H1 (cell line): ENCODE results near the gene AEBP1. TPM values are rescaled to one million over a fixed set of nuclear protein-coding genes. Genes with fewer than 3 reads are reported as not detected.

Experiments used
- CTCF ChIA-PET: fragments of 300-600 bp; sonication (Branson Sonifier 250); formaldehyde crosslinking; loops from one replicate; lab custom pipeline; 2021; ENCODE audit not compliant: partially characterized antibody; lab: Charles Lee
- POLR2A ChIA-PET: fragments of 300-600 bp; sonication (Branson Sonifier 250); formaldehyde crosslinking; loops from one replicate; lab custom pipeline; 2021; ENCODE audit warnings: inconsistent platforms; ENCODE audit not compliant: partially characterized antibody; lab: Charles Lee
- DNase-seq, 2 experiments: peaks; one replicate each; pipeline versions ENCODE4 v3.0.0 to v3.0.0-alpha.2; 2010 to 2022; ENCODE audit warnings: low spot score in 2 of 2, low read depth in 1 of 2, mixed read lengths in 1 of 2
- FAIRE-seq: peaks from 2 replicates; lab custom pipeline; 2011; peaks lifted over from hg19 to GRCh38; lab: Jason Lieb, UNC
- H2AFZ ChIP-seq: 2 replicates; pipeline ENCODE4 v1.8.1; 2012; ENCODE audit warnings: low read length, inconsistent platforms
- H2AK5ac ChIP-seq: 2 replicates; pipeline ENCODE4 v1.6.1; 2013; ENCODE audit warnings: low read depth, low read length
- H2BK120ac ChIP-seq: replicated peaks from 2 replicates; pipeline ENCODE3; 2013; ENCODE audit warnings: low read depth, low read length, inconsistent platforms
- H2BK12ac ChIP-seq: 2 replicates; pipeline ENCODE4 v1.6.1; 2013; ENCODE audit warnings: low read depth, low read length
- H2BK15ac ChIP-seq: 2 replicates; pipeline ENCODE4 v1.6.1; 2013; ENCODE audit warnings: low read length
- H2BK20ac ChIP-seq: 2 replicates; pipeline ENCODE4 v1.6.1; 2013; ENCODE audit warnings: low read length
- H2BK5ac ChIP-seq: 2 replicates; pipeline ENCODE4 v1.6.1; 2013; ENCODE audit warnings: low read depth, low read length
- H3K14ac ChIP-seq: 2 replicates; pipeline ENCODE4 v1.6.1; 2013; ENCODE audit warnings: inconsistent platforms; ENCODE audit not compliant: insufficient read length
- H3K18ac ChIP-seq: 2 replicates; pipeline ENCODE4 v1.6.1; 2013; ENCODE audit warnings: low read length; ENCODE audit errors: extremely low read depth
- H3K23ac ChIP-seq: 2 replicates; pipeline ENCODE4 v1.6.1; 2013; ENCODE audit warnings: inconsistent platforms; ENCODE audit not compliant: insufficient read length
- H3K23me2 ChIP-seq: 2 replicates; pipeline ENCODE4 v1.6.1; 2013; ENCODE audit warnings: low read depth, low read length
- H3K27ac ChIP-seq: 2 replicates; pipeline ENCODE4 v1.6.1; 2011; ENCODE audit warnings: low read depth, low read length, inconsistent platforms
- H3K27me3 ChIP-seq, 4 experiments: replicated peaks in 1 of 4; 1 replicate in 1 of 4; 2 replicates in 3 of 4; pipeline versions ENCODE4 v1.6.1 to v1.8.1; 2011 to 2013; ENCODE audit warnings: low read length in 3 of 4, mild to moderate bottlenecking in 3 of 4, inconsistent platforms in 2 of 4, mixed read lengths in 2 of 4, moderate library complexity in 1 of 4; ENCODE audit not compliant: control insufficient read depth in 3 of 4, insufficient read depth in 3 of 4; ENCODE audit errors: extremely low read depth in 1 of 4
- H3K36me3 ChIP-seq, 4 experiments: 2 replicates each; pipeline versions ENCODE4 v1.6.1 to v1.8.1; 2011 to 2013; ENCODE audit warnings: mild to moderate bottlenecking in 4 of 4, low read length in 3 of 4, moderate library complexity in 2 of 4, control low read depth in 1 of 4, inconsistent platforms in 1 of 4; ENCODE audit not compliant: insufficient read depth in 4 of 4, control insufficient read depth in 2 of 4
- H3K4ac ChIP-seq: replicated peaks from 2 replicates; pipeline ENCODE3; 2013; ENCODE audit warnings: low read length, low read depth, mixed read lengths, inconsistent platforms; ENCODE audit not compliant: insufficient read length
- H3K4me1 ChIP-seq, 4 experiments: replicated peaks in 1 of 4; 1 replicate in 1 of 4; 2 replicates in 3 of 4; pipeline versions ENCODE4 v1.6.1 to v1.8.1; 2011 to 2013; ENCODE audit warnings: low read length in 3 of 4, inconsistent platforms in 2 of 4, mixed read lengths in 1 of 4; ENCODE audit not compliant: insufficient read depth in 4 of 4, control insufficient read depth in 3 of 4
- H3K4me2 ChIP-seq, 2 experiments: 2 replicates each; pipeline versions ENCODE4 v1.6.1 to v1.8.1; 2011 to 2013; ENCODE audit warnings: low read depth in 2 of 2, low read length in 2 of 2, control low read depth in 1 of 2, inconsistent platforms in 1 of 2, mild to moderate bottlenecking in 1 of 2; ENCODE audit not compliant: insufficient read depth in 1 of 2
- H3K4me3 ChIP-seq, 4 experiments: fragments of 200-600, 300-600 bp in 1 of 4; sonication (generic), shearing (Covaris generic), sonication (Bioruptor Twin) in 1 of 4; 2 replicates each; pipeline versions ENCODE4 v1.5.1 to v1.8.1; 2011 to 2016; ENCODE audit warnings: low read length in 4 of 4, low read depth in 3 of 4, control low read depth in 2 of 4, inconsistent platforms in 2 of 4, mild to moderate bottlenecking in 2 of 4, mixed read lengths in 1 of 4, moderate library complexity in 1 of 4; ENCODE audit not compliant: insufficient read depth in 2 of 4; ENCODE audit errors: extremely low read depth in 1 of 4
- H3K56ac ChIP-seq: replicated peaks from 2 replicates; pipeline ENCODE3; 2013; ENCODE audit warnings: low read depth, mild to moderate bottlenecking, mixed read lengths, low read length, inconsistent platforms; ENCODE audit not compliant: insufficient read length
- H3K79me1 ChIP-seq: 2 replicates; pipeline ENCODE4 v1.6.1; 2013; ENCODE audit warnings: low read depth, low read length, control low read depth
- H3K79me2 ChIP-seq, 2 experiments: 2 replicates each; pipeline versions ENCODE4 v1.6.1 to v1.8.1; 2012 to 2013; ENCODE audit warnings: low read length in 2 of 2, mild to moderate bottlenecking in 2 of 2, inconsistent platforms in 1 of 2; ENCODE audit not compliant: insufficient read depth in 2 of 2, control insufficient read depth in 1 of 2
- H3K9ac ChIP-seq, 4 experiments: replicated peaks in 1 of 4; 1 replicate in 1 of 4; 2 replicates in 3 of 4; pipeline versions ENCODE4 v1.6.1 to v1.8.1; 2011 to 2013; ENCODE audit warnings: low read depth in 3 of 4, low read length in 3 of 4, control low read depth in 2 of 4, mild to moderate bottlenecking in 2 of 4, moderate library complexity in 2 of 4, inconsistent platforms in 1 of 4; ENCODE audit errors: extremely low read depth in 1 of 4
- H3K9me3 ChIP-seq, 2 experiments: 2 replicates each; pipeline versions ENCODE4 v1.6.1 to v1.8.1; 2012 to 2013; ENCODE audit warnings: mild to moderate bottlenecking in 2 of 2, moderate library complexity in 2 of 2, control low read depth in 1 of 2, inconsistent platforms in 1 of 2, low read depth in 1 of 2, low read length in 1 of 2, mixed read lengths in 1 of 2; ENCODE audit not compliant: insufficient read depth in 2 of 2
- H4K20me1 ChIP-seq, 2 experiments: replicated peaks in 1 of 2; 2 replicates each; pipeline versions ENCODE3 to v1.8.1; 2011 to 2013; ENCODE audit warnings: inconsistent platforms in 2 of 2, low read length in 2 of 2, mild to moderate bottlenecking in 1 of 2; ENCODE audit not compliant: insufficient read depth in 2 of 2, control insufficient read depth in 1 of 2
- H4K5ac ChIP-seq: 2 replicates; pipeline ENCODE4 v1.6.1; 2013; ENCODE audit warnings: low read length, low read depth, mixed read lengths, inconsistent platforms; ENCODE audit not compliant: insufficient read length
- H4K8ac ChIP-seq: 2 replicates; pipeline ENCODE4 v1.8.0; 2013; ENCODE audit warnings: mild to moderate bottlenecking, moderate library complexity, low read length, inconsistent platforms; ENCODE audit not compliant: insufficient read depth; ENCODE audit errors: extremely low read depth
- H4K91ac ChIP-seq: replicated peaks from 2 replicates; pipeline ENCODE3; 2013; ENCODE audit warnings: low read length, mixed read lengths, inconsistent platforms; ENCODE audit not compliant: insufficient read length
- CHD2 ChIP-seq: IDR thresholded peaks from 2 replicates; pipeline ENCODE4 v1.6.1; 2012; ENCODE audit warnings: low read length, improper control_type of control experiment
- CTCF ChIP-seq, 3 experiments: IDR thresholded peaks; 1 replicate in 2 of 3; 2 replicates in 1 of 3; pipeline versions ENCODE4 v1.5.1 to v1.6.1; 2011; ENCODE audit warnings: low read length in 3 of 3, mild to moderate bottlenecking in 3 of 3, inconsistent platforms in 2 of 3, low read depth in 1 of 3, moderate library complexity in 1 of 3; ENCODE audit not compliant: insufficient read depth in 1 of 3; ENCODE audit errors: control extremely low read depth in 1 of 3
- EP300 ChIP-seq, 2 experiments: IDR thresholded peaks; 1 replicate in 1 of 2; 2 replicates in 1 of 2; pipeline ENCODE4 v1.6.1; 2011 to 2012; ENCODE audit warnings: low read depth in 2 of 2, low read length in 2 of 2, mild to moderate bottlenecking in 2 of 2, borderline replicate concordance in 1 of 2, inconsistent platforms in 1 of 2, moderate library complexity in 1 of 2
- HDAC2 ChIP-seq, 2 experiments: fragments of 300-600 bp in 1 of 2; sonication (generic) in 1 of 2; IDR thresholded peaks; 2 replicates each; pipeline ENCODE4 v1.6.1; 2011 to 2012; ENCODE audit warnings: low read depth in 2 of 2, low read length in 2 of 2, mild to moderate bottlenecking in 2 of 2, moderate library complexity in 2 of 2, borderline replicate concordance in 1 of 2, inconsistent platforms in 1 of 2
- RAD21 ChIP-seq, 2 experiments: IDR thresholded peaks in 1 of 2; conservative IDR thresholded peaks in 1 of 2; 2 replicates each; pipeline ENCODE4 v1.6.1; 2011; ENCODE audit warnings: low read depth in 2 of 2, low read length in 2 of 2, improper control_type of control experiment in 1 of 2, inconsistent platforms in 1 of 2, mild to moderate bottlenecking in 1 of 2, moderate library complexity in 1 of 2
- RFX5 ChIP-seq: IDR thresholded peaks from 2 replicates; pipeline ENCODE4 v1.6.1; 2011; ENCODE audit warnings: low read depth, low read length, improper control_type of control experiment, borderline replicate concordance
- SRF ChIP-seq: IDR thresholded peaks from 2 replicates; pipeline ENCODE4 v1.6.1; 2011; ENCODE audit warnings: mild to moderate bottlenecking, low read depth, low read length, moderate library complexity
- TAF1 ChIP-seq: IDR thresholded peaks from 2 replicates; pipeline ENCODE4 v1.6.1; 2011; ENCODE audit warnings: mild to moderate bottlenecking, low read depth, low read length
- TEAD4 ChIP-seq: IDR thresholded peaks from 2 replicates; pipeline ENCODE4 v1.6.1; 2012; ENCODE audit warnings: low read depth, low read length, inconsistent platforms, mixed read lengths
- WGBS, 2 experiments: shearing (Covaris generic) in 1 of 2; methylation state at CpG; one replicate each; pipeline versions ENCODE4 v1.1.6 to v1.1.7; 2013 to 2015; ENCODE audit warnings: low lambda C conversion rate in 2 of 2, mixed read lengths in 2 of 2, inconsistent platforms in 1 of 2, low coverage in 1 of 2, missing lambda C conversion rate in 1 of 2; ENCODE audit not compliant: insufficient replicate concordance in 2 of 2, insufficient coverage in 1 of 2, insufficient read length in 1 of 2; ENCODE audit errors: extremely low coverage in 1 of 2, missing lambda C conversion rate in 1 of 2; 5-methylcytosine and 5-hydroxymethylcytosine counted together
- polyA plus RNA-seq, 7 experiments: library from polyadenylated mRNA; depleted of rRNA in 3 of 7; stranded (reverse) in 5 of 7; unstranded in 2 of 7; fragments of >200 nt in 5 of 7; fragments of 200-250 nt in 2 of 7; gene quantifications; 1 replicate in 5 of 7; 2 replicates in 1 of 7; 4 replicates in 1 of 7; pipeline versions ENCODE4 v1.2.1 to v1.2.3, GENCODE V29; 2011 to 2013; ENCODE audit warnings: missing spikeins in 2 of 7, mixed read lengths in 2 of 7
- total RNA-seq: library from RNA; stranded (reverse); fragmentation: NEBNext Ultra II Directional; extraction: Animal tissue kit (Norgen Biotek cat#: 25700); gene quantifications from 2 replicates; pipeline ENCODE4 v1.2.1, GENCODE V29; 2021

The AEBP1 gene
- total and polyA plus RNA-seq, 2 of the 8 experiments (the other 6 are each of a cell fraction or from before 2014, with no cell fraction given) = 10.4 to 41.2 TPM

- H3K18ac ChIP-seq = no peak overlapping the region
- H3K23ac ChIP-seq = no peak overlapping the region
- peaks cover 0 to 12% (median 9%) of the 10 kb centered on the region in 4 experiments; a peak in 6 of 7 replicates for H3K4me1 ChIP-seq
- H4K20me1 ChIP-seq = peaks cover 2 to 3% of the 10 kb centered on the region in 2 experiments
- no peak overlapping the region for H2BK15ac ChIP-seq
- H3K9ac ChIP-seq = no peak overlapping the region
- CTCF ChIA-PET = interaction anchor here (0.6 to 2.7 kb wide), 9 partner anchors 9 to 114 kb away, joined by 3 to 13 read pairs (median 3); no protein-coding TSS in a partner anchor
- H2BK20ac ChIP-seq = no peak overlapping the region
- no peak overlapping the region for H4K91ac ChIP-seq
- no peak overlapping the region for H3K4me3 ChIP-seq
- H2BK12ac ChIP-seq = no peak overlapping the region
- H3K56ac ChIP-seq = no peak overlapping the region
- H3K9me3 ChIP-seq = no peaks in the 10 kb centered on the region
- 86% methylated on average over 1 of the region's 3 CpGs; no CpG with 5 or more reads in 1 of the 2 experiments for WGBS, 2 experiments
- H3K4me2 ChIP-seq = no peak overlapping the region
- H3K79me2 ChIP-seq = no peaks in the 10 kb centered on the region; a peak in 1 of 4 replicates
- no peak overlapping the region for H3K27ac ChIP-seq
- no peak for FAIRE-seq
- no peak overlapping the region for H4K8ac ChIP-seq
- H3K4ac ChIP-seq = no peak overlapping the region
- DNase-seq = no peak
- no peak overlapping the region for H3K14ac ChIP-seq
- H2BK120ac ChIP-seq = no peak overlapping the region
- no peak overlapping the region for H2BK5ac ChIP-seq
- H4K5ac ChIP-seq = no peak overlapping the region
- H2AK5ac ChIP-seq = no peak overlapping the region
- POLR2A ChIA-PET = interaction anchor here (0.9 to 2.8 kb wide), 4 partner anchors 10 to 33 kb away, joined by 3 to 8 read pairs (median 4); partner anchors contain the start of gene POLD2
- peaks cover 0 to 29% (median 16%) of the 10 kb centered on the region in 4 experiments; a peak in 6 of 7 replicates for H3K27me3 ChIP-seq
- H2AFZ ChIP-seq = no peak overlapping the region
- no peaks in the 10 kb centered on the region for H3K36me3 ChIP-seq
- H3K23me2 ChIP-seq = peaks cover 15% of the 10 kb centered on the region
- peaks cover 4% of the 10 kb centered on the region; the same call in 1 of the 2 replicates for H3K79me1 ChIP-seq
- TF ChIP-seq SRF = no peak
- TF ChIP-seq EP300 (IDR thresholded peaks at IDR 0.05; ENCODE audit: borderline replicate concordance in 1 of 2, low read depth in 2 of 2, low read length in 2 of 2) = no peak
- no peak for TF ChIP-seq RFX5
- TF ChIP-seq CHD2 = no peak
- TF ChIP-seq TEAD4 = no peak
- TF ChIP-seq HDAC2 (IDR thresholded peaks at IDR 0.05; ENCODE audit: borderline replicate concordance in 1 of 2, low read depth in 2 of 2, low read length in 2 of 2) = no peak
- TF ChIP-seq RAD21 (IDR thresholded peaks at IDR 0.05 in 1 of 2, conservative IDR thresholded peaks at IDR 0.05 in 1 of 2; ENCODE audit: low read depth in 2 of 2, low read length in 2 of 2) = no peak
- TF ChIP-seq TAF1 = no peak
- no peak for TF ChIP-seq CTCF (IDR thresholded peaks at IDR 0.05; ENCODE audit: control extremely low read depth in 1 of 3, insufficient read depth in 1 of 3, low read depth in 1 of 3, low read length in 3 of 3)
Measured at GRCh38 chr7:44101303-44101965, 2.7 kb upstream of the AEBP1 start.
